T-helper 17 cell (primary cell): ENCODE measurements around the gene SERPINA5. TPM values are rescaled to one million over a fixed set of nuclear protein-coding genes. Genes with fewer than 3 reads are reported as not detected.

Experiments
- ATAC-seq: fragments of 150-1000 bp; cut with Tn5 transposase; 2 replicates; pipeline ENCODE4 v1.10.0; 2021; ENCODE audit warnings: mild to moderate bottlenecking, moderate library complexity
- DNase-seq, 3 donors: peaks; one replicate each; pipeline versions ENCODE4 v3.0.0 to v3.0.0-alpha.2; 2020 to 2021
- H3K9me3 ChIP-seq: one replicate; pipeline ENCODE4 v1.7.0; 2013; ENCODE audit warnings: low read length, mild to moderate bottlenecking; ENCODE audit not compliant: control insufficient read depth, poor library complexity, severe bottlenecking
- H3K27ac Mint-ChIP-seq: one replicate; pipeline ENCODE4 v1.8.0; 2022; ENCODE audit warnings: mild to moderate bottlenecking, moderate library complexity, mixed read lengths
- H3K27me3 Mint-ChIP-seq: one replicate; pipeline ENCODE4 v1.8.0; 2022; ENCODE audit warnings: mixed read lengths
- H3K36me3 Mint-ChIP-seq: one replicate; pipeline ENCODE4 v1.8.0; 2022; ENCODE audit warnings: low read depth, mixed read lengths
- H3K4me1 Mint-ChIP-seq: one replicate; pipeline ENCODE4 v1.8.0; 2022; ENCODE audit warnings: mild to moderate bottlenecking, mixed read lengths
- H3K4me3 Mint-ChIP-seq: one replicate; pipeline ENCODE4 v1.8.0; 2022; ENCODE audit warnings: mild to moderate bottlenecking, moderate library complexity, mixed read lengths
- total RNA-seq, 4 donors: library from RNA in 2 of 4; stranded (reverse) in 2 of 4; gene quantifications; one replicate each; pipeline ENCODE4 v1.2.3 and lab custom pipeline; 2022 to 2026

The SERPINA5 gene
- total RNA-seq, 2 donors from 2014 or later, result not detected

DNA sequence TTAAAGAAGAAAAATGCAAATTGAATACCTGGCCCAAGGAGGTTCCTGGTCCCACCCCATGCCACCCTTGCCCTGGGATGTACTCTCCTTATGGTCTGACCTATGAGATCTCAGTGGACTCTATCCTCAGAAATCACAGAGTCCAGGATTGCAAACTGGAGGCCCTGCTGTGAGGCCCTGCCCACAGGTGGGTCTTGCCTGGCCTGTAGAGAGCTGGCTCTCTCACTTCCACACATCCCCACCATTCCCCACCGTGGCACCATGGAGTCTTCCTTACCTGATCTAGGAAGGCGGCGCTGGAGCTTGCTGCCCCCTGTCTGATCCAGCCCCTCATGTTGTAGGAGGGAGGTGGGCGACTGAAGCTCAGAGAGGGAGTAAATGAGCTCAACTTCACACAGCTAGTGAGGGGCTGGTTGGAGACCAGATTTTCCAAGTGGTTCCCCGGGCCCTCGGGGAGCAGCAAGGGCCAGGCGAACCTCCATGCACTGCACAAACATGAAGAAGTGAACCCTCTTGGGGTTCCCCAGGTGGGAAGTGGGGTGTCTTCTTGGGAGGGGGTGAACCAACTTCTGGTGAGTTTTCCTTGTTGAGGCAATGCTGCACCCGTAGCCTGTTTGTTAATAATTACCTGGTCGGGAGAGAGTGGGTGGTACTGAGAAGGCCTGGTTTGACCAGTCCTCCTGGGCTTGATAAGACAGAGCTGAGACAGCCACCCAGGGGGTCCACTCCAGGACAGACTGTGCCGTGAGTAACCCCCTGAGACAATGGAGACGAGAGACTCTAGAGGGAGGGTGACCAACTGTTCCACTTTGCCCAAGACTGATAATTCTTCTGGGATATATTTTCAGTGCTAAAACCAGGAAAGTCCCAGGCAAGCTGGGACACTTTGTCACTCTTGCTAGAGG is 20.2 kb upstream of the SERPINA5 start, which contains the start of gene SERPINA4:
Gene SERPINA4 (plus strand): TSS at position 692 of the 905 bp plus-strand sequence. CDS start 2,041 bp downstream, outside the sequence.
- no peaks in the 10 kb centered on the region for H3K36me3 Mint-ChIP-seq
- no peak within 1 kb of the TSS for H3K27ac Mint-ChIP-seq
- ATAC-seq (no peak), DNase-seq (no peak)
- H3K4me3 Mint-ChIP-seq, result no peak within 1 kb of the TSS
- H3K9me3 ChIP-seq, result no peaks in the 10 kb centered on the region
- H3K4me1 Mint-ChIP-seq, result no peaks in the 10 kb centered on the region
- peaks cover 30% of the 10 kb centered on the region for H3K27me3 Mint-ChIP-seq

- no peaks in the 10 kb centered on the region for H3K36me3 Mint-ChIP-seq
- ATAC-seq (no peak), DNase-seq (no peak)
- H3K27me3 Mint-ChIP-seq, result peaks cover 29% of the 10 kb centered on the region
- no peaks in the 10 kb centered on the region for H3K4me1 Mint-ChIP-seq
- H3K27ac Mint-ChIP-seq, result no peak overlapping the region
- no peaks in the 10 kb centered on the region for H3K9me3 ChIP-seq
- H3K4me3 Mint-ChIP-seq, result no peak overlapping the region
These were observed 19.6 kb upstream of the SERPINA5 start for GRCh38 chr14:94561656-94562010.

- Mint-ChIP-seq H3K27ac (no peak overlapping the region), H3K36me3 (no peaks in the 10 kb centered on the region), H3K4me3 (no peak overlapping the region), H3K27me3 (peaks cover 25% of the 10 kb centered on the region), H3K4me1 (no peaks in the 10 kb centered on the region)
- DNase-seq (no peak), ATAC-seq (no peak)
- H3K9me3 ChIP-seq, result no peaks in the 10 kb centered on the region
These were observed 19.2 kb upstream of the SERPINA5 start for GRCh38 chr14:94562022-94562421.

- no peak for ATAC-seq
- Mint-ChIP-seq H3K4me3 (no peak overlapping the region), H3K36me3 (no peaks in the 10 kb centered on the region), H3K4me1 (no peaks in the 10 kb centered on the region), H3K27me3 (peaks cover 35% of the 10 kb centered on the region), H3K27ac (no peak overlapping the region)
- H3K9me3 ChIP-seq, result no peaks in the 10 kb centered on the region
- DNase-seq, result no peak
These were observed 18.0 kb upstream of the SERPINA5 start for GRCh38 chr14:94562941-94563883.

GRCh38 chr14:94564381-94564780 is 16.8 kb upstream of the SERPINA5 start:
- DNase-seq, result no peak
- H3K4me3 Mint-ChIP-seq, result no peak overlapping the region
- H3K36me3 Mint-ChIP-seq, result no peaks in the 10 kb centered on the region
- H3K9me3 ChIP-seq, result no peaks in the 10 kb centered on the region
- no peak for ATAC-seq
- no peaks in the 10 kb centered on the region for H3K4me1 Mint-ChIP-seq
- H3K27me3 Mint-ChIP-seq, result peaks cover 32% of the 10 kb centered on the region
- no peak overlapping the region for H3K27ac Mint-ChIP-seq

DNA sequence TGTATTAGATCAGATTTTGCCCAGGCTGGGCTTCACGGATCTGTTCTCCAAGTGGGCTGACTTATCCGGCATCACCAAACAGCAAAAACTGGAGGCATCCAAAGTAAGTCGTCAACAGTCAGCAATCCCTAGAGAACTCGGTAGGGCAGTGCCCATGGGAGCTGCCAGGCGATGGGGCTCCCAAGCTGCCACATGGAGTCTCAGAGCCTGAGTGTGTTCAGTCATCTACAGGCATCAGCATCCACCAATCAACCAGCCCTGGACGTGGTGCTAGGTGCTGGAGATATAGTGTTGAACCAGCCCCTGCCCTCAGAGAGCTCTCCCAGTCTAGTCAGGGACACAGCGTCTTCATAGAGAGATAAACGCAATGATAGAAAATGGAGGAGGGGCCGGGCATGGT is 13.0 kb upstream of the SERPINA5 start:
- no peak overlapping the region for H3K27ac Mint-ChIP-seq
- H3K4me1 Mint-ChIP-seq, result no peaks in the 10 kb centered on the region

DNA sequence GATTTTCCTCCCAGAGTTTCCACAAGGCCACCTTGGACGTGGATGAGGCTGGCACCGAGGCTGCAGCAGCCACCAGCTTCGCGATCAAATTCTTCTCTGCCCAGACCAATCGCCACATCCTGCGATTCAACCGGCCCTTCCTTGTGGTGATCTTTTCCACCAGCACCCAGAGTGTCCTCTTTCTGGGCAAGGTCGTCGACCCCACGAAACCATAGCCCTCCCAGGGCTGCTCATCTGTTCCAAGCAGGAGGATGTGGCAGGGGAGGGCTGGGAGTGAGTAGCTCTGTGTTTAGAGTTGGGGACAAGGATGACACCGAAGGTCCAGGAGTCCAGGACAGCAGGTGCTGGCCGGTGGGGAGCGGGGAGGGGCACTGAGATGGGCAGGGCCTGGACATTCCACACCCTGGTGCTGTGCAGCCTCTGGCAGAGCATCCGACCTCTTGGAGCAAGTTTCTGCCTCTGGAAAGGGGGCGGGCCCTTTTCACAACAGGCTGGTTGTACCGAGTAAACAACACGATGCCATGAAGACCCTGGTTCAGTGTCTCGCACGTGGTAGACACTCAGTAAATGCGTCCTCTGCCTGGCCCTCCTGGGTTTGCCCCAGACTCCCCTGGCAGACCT is 11.7 kb upstream of the SERPINA5 start:
- H3K9me3 ChIP-seq, result no peaks in the 10 kb centered on the region
- ATAC-seq (no peak), DNase-seq (no peak)
- Mint-ChIP-seq H3K4me1 (no peaks in the 10 kb centered on the region), H3K36me3 (no peaks in the 10 kb centered on the region), H3K27ac (no peak overlapping the region), H3K4me3 (no peak overlapping the region), H3K27me3 (peaks cover 24% of the 10 kb centered on the region)

More for the DNA sequence above, 13.0 kb upstream of the SERPINA5 start:
- H3K36me3 Mint-ChIP-seq, result no peaks in the 10 kb centered on the region
- no peak for ATAC-seq
- H3K27me3 Mint-ChIP-seq, result peaks cover 16% of the 10 kb centered on the region
- DNase-seq, result no peak
- H3K4me3 Mint-ChIP-seq, result no peak overlapping the region
- no peaks in the 10 kb centered on the region for H3K9me3 ChIP-seq

DNA sequence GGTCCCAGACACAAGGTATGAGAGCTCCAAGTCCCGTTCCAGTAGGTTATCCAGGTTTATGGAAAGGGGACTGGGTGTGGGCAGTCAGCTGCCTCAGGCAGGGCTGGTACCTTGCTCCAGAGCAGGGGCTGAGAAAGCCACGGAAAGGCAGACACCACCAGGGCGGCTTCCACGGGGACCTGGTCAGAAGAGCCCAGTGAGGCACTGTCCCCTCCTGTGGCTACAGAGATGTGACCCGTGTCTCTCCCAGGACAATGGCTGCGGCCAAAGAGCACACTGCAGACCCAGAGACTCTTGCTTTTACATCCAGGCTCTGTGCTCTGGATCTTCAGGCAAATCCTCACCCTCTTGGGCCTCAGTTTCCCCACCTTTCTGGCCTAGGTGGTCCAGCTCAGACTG is 11.2 kb upstream of the SERPINA5 start:
- DNase-seq (no peak), ATAC-seq (no peak)
- Mint-ChIP-seq H3K4me3 (no peak overlapping the region), H3K36me3 (no peaks in the 10 kb centered on the region), H3K27me3 (peaks cover 24% of the 10 kb centered on the region), H3K27ac (no peak overlapping the region), H3K4me1 (no peaks in the 10 kb centered on the region)
- H3K9me3 ChIP-seq, result no peaks in the 10 kb centered on the region

- Mint-ChIP-seq H3K4me3 (no peak overlapping the region), H3K27me3 (peaks cover 24% of the 10 kb centered on the region), H3K36me3 (no peaks in the 10 kb centered on the region), H3K27ac (no peak overlapping the region), H3K4me1 (no peaks in the 10 kb centered on the region)
- ATAC-seq (no peak), DNase-seq (no peak)
- no peaks in the 10 kb centered on the region for H3K9me3 ChIP-seq
These were observed 10.8 kb upstream of the SERPINA5 start for GRCh38 chr14:94570440-94570839.

DNA sequence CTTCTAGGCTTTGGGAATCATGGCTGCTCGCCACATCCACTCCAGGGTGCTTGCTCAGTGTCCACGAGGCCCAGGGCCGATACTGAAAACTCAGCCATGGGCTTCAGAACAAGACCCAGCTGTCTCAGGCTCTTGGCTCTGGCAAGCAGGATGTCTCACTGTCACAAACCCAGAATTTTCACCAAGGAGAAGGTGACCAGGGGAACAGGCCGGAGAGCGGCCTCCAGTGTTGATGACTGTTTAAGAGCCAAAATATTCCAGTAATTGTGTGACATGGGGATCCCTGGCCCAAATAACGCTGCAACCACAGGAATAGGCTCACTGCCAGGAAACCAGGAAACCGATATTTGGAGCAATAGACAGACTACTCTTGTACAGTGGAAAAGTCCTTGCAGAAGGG is 9.8 kb upstream of the SERPINA5 start:
- Mint-ChIP-seq H3K27ac (no peak overlapping the region), H3K36me3 (no peaks in the 10 kb centered on the region)

GRCh38 chr14:94571950-94572349 is 9.3 kb upstream of the SERPINA5 start:
- ATAC-seq, result no peak

More for the DNA sequence above, 9.8 kb upstream of the SERPINA5 start:
- DNase-seq (no peak), ATAC-seq (no peak)
- no peaks in the 10 kb centered on the region for H3K4me1 Mint-ChIP-seq
- H3K27me3 Mint-ChIP-seq, result peaks cover 24% of the 10 kb centered on the region
- no peak overlapping the region for H3K4me3 Mint-ChIP-seq
- H3K9me3 ChIP-seq, result no peaks in the 10 kb centered on the region

GRCh38 chr14:94572637-94573303 is 8.5 kb upstream of the SERPINA5 start:
- Mint-ChIP-seq H3K27ac (no peak overlapping the region), H3K27me3 (peaks cover 18% of the 10 kb centered on the region), H3K4me3 (no peak overlapping the region), H3K36me3 (no peaks in the 10 kb centered on the region), H3K4me1 (no peaks in the 10 kb centered on the region)
- ATAC-seq (no peak), DNase-seq (no peak)
- H3K9me3 ChIP-seq, result no peaks in the 10 kb centered on the region

More at GRCh38 chr14:94571950-94572349, 9.3 kb upstream of the SERPINA5 start:
- H3K36me3 Mint-ChIP-seq, result no peaks in the 10 kb centered on the region
- no peak for DNase-seq
- no peak overlapping the region for H3K4me3 Mint-ChIP-seq
- peaks cover 24% of the 10 kb centered on the region for H3K27me3 Mint-ChIP-seq
- H3K27ac Mint-ChIP-seq, result no peak overlapping the region
- H3K4me1 Mint-ChIP-seq, result no peaks in the 10 kb centered on the region
- H3K9me3 ChIP-seq, result no peaks in the 10 kb centered on the region
